Pulmonary artery endothelial cell (primary cell): ENCODE measurements around the gene CCDC106. TPM values are rescaled to one million over a fixed set of nuclear protein-coding genes. Genes with fewer than 3 reads are reported as not detected.

Source experiments
- DNase-seq: peaks from one replicate; pipeline ENCODE4 v3.0.0-alpha.2; 2011; ENCODE audit warnings: low read depth, low spot score
- total RNA-seq: library from RNA; depleted of rRNA; stranded (reverse); fragments of >200 nt; gene quantifications from 2 replicates; pipeline ENCODE4 v1.2.3, GENCODE V29; 2014

Gene CCDC106
- total RNA-seq, 1 donor from 2014 or later = 8.6 TPM

GRCh38 chr19:55667958-55668357 is 19.9 kb downstream of the CCDC106 start:
- no peak for DNase-seq

DNA sequence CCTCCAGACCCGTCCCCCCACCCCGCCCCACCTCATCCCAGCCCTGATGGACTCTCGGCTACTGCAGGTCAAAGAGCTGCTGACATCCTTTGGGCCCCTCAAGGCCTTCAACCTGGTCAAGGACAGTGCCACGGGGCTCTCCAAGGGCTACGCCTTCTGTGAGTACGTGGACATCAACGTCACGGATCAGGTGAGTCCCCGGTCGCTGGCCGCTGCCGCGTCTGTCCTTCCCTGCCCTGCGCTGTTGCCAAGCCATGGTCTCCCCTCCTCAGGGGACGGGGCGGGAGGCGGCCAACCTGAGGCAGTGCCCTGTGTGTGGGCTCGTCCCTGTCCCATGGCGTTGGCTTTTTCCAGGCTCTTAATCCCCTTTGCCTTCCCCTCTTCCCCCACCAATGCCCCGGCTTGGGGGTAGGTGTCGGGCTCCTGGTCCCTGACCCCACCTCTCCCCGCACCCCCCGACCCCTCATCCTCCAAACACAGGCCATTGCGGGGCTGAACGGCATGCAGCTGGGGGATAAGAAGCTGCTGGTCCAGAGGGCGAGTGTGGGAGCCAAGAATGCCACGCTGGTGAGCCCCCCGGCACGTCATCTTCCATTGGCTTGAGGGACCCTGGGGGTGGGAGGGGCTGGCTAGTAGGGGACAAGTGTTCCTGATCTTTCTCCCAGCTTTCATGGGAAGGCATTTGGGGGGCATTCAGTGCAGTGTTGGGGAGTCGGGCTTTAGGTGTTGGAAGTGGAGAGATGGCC is 20.8 kb downstream of the CCDC106 start:
- DNase-seq = no peak

DNA sequence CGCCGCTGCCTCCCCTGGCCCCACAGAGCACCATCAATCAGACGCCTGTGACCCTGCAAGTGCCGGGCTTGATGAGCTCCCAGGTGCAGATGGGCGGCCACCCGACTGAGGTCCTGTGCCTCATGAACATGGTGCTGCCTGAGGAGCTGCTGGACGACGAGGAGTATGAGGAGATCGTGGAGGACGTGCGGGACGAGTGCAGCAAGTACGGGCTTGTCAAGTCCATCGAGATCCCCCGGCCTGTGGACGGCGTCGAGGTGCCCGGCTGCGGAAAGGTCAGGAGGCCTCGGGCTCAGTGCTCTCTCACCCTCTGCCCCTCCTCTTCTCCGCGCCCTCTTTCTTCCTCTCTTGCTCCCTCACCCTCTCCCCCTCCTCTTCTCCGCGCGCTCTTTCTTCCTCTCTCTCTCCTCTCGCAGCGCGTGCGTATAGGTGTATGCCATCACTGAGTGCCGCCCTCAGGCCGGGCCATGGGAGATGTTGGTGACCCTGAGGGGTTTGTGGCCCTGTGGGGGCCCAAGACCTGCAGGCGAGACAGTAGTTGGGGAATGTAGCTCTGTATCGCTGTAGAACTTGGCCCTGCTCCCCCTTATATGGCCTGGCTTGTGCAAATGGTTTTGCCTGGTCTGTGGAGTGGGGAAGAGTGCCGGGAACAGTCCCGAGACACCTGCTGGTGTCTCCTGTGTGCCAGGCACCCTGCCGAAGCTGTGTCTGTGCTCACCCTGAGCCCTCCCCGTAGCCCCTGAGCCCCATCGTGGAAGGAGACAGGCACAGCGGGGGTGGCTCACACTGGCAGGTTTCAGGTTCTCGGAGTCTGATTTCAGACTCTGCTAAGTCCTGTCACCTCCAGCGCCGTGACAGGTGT is 21.6 kb downstream of the CCDC106 start:
- no peak for DNase-seq

- DNase-seq = no peak
Observed at GRCh38 chr19:55670280-55671053, 22.5 kb downstream of the CCDC106 start.

GRCh38 chr19:55671054-55671378 is 23.0 kb downstream of the CCDC106 start:
- no peak for DNase-seq

GRCh38 chr19:55672418-55672817 is 24.4 kb downstream of the CCDC106 start:
- no peak for DNase-seq

DNA sequence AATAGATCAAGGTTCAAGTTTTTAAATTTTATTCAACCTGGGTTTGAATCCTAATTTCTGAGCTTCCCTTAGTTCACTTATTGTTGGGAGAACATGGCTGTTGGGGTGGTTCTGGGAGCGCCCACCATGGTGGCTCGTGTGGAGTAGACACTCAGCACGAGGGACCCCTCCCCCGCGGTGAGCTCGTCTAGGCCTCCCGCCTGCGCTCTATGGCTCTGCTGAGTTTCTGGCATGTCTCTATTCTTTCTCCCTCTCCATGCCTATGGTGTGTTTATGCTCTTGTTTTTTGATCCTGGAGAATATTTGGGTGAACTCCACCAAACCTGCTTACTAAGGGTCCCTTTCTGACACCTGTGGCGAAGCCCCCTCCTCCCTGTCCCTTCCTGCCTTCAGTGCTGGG is 25.5 kb downstream of the CCDC106 start:
- no peak for DNase-seq

GRCh38 chr19:55673889-55674288 is 25.9 kb downstream of the CCDC106 start:
- DNase-seq = no peak

DNA sequence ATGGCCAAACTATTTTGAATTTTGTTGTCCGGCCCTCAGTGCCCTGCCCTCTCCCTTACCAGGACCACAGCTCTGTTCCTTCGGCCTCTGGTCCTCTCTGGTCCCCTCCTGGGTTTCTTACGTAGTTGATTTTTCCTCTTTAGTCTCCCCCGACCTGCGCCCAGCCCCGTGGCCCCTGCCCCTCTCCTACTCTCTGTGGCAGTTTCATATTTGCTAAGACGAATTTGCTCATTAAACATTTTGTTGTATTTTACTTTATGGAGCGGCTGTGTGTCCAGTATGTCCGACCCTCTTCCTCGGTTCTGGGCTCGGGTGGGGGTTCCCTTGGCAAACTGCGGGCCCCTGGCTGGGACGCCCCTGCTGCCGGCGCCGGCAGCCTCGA is 26.4 kb downstream of the CCDC106 start:
- DNase-seq = no peak

DNA sequence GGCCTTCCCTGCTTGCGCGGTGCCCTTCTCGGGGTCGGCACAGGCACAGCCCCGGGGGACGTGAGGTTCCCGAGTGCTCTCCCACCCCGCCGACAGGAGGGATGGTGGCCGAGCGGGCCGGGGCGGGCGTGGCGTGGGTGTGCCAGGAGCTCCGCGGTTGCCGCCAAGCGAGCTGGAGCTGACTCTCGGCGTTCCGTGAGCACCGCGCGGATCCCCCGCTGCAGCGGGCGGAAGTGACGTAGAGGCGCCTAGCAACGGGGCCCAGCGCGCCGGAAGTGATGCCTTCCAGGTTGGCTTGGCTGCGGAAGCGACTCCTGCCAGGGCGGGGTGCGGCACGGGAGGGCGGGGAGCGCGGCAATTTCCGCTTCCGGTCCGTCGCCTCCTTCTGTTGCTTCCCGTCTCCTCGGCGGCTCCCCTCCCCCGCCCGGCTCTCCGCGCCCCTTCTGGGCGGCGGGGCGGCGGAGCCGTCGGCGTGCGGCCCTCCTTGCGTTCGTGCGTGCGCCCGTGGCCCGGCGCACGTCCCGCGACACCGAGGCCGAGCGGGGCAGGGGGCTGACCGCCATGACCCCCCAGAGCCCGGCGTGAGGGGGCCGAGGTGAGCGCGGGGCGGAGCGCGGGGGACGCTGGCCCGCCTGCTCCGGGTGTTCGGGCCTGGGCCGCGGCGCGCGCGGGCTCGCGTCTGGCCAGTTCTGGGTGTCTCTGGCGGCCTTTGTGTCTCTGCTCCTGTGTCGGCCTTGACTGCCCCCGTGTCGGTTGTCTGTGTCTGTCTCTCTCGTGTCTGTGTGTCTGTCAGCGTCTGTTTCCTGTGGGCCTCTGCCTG is 27.0 kb downstream of the CCDC106 start, which contains the start of gene EPN1:
Gene EPN1, plus strand, starts transcription at position 386 of the 820 bp plus-strand sequence. CDS start 3,402 bp downstream, outside the sequence.
- DNase-seq = peak; percentile 85

GRCh38 chr19:55675661-55676354 is 27.8 kb downstream of the CCDC106 start:
- no peak for DNase-seq

- no peak for DNase-seq
Observed at GRCh38 chr19:55676383-55676782, 28.4 kb downstream of the CCDC106 start.

- DNase-seq = no peak
Observed at GRCh38 chr19:55676889-55677505, 29.0 kb downstream of the CCDC106 start.

DNA sequence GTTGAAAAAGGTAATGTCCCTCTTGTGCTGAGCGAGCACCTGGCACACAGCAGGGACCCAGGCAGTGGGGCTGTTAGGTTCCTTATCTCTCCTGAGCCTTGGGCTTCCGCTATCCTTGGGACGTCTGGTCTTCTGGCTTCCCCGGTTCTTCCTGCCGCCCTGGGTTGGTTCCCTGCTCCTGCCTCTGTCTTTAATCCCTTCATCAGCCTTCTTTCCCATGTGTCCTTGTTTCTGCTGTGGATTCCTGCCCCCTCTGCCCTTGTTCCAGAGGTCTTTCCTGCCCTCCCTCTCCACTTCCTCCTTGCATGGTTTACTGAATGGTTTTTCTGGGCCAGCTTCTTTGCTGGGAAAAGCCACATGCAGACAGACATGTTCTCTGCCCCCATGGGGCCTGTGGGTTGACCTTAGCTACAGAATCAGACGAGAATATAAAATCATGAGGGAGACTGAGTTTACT is 29.6 kb downstream of the CCDC106 start:
- DNase-seq = no peak

- no peak for DNase-seq
Observed at GRCh38 chr19:55678121-55678671, 30.2 kb downstream of the CCDC106 start.

GRCh38 chr19:55679343-55680257 is 31.6 kb downstream of the CCDC106 start:
- no peak for DNase-seq

GRCh38 chr19:55680339-55681130 is 32.5 kb downstream of the CCDC106 start:
- no peak for DNase-seq
